HCT116 (cell line): Measurements from ENCODE around the gene CCDC112. TPM values are rescaled to one million over a fixed set of nuclear protein-coding genes. Genes with fewer than 3 reads are reported as not detected.

Experiments
- ATAC-seq: fragments of 200-7000 bp; cut with Tn5 transposase; 2 replicates; pipeline ENCODE4 v1.9.1; 2020; ENCODE audit warnings: mild to moderate bottlenecking, moderate library complexity
- BruUV-seq: library from RNA; stranded (reverse); fragments of 400-500 nt; replicated peaks from 2 replicates; lab custom pipeline; 2021; lab: Mats Ljungman, UMichigan
- CTCF ChIA-PET: fragments of 300-600 bp; sonication (Branson Sonifier 250); formaldehyde crosslinking; loops from one replicate; lab custom pipeline; 2021; ENCODE audit warnings: antibody characterized with exemption; lab: Charles Lee
- POLR2A ChIA-PET: fragments of 300-600, 350-600 bp; sonication (Branson Sonifier 250); formaldehyde crosslinking; loops from one replicate; lab custom pipeline; 2021; ENCODE audit warnings: antibody characterized with exemption; lab: Charles Lee
- RAD21 ChIA-PET, 2 experiments: fragments of 300-600 bp; sonication (Branson Sonifier 250); formaldehyde crosslinking; loops; one replicate each; lab custom pipeline; 2023; ENCODE audit warnings: low total read pairs in 2 of 2; ENCODE audit not compliant: uncharacterized antibody in 2 of 2, unreplicated experiment in 2 of 2, low non-redundant PET in 1 of 2; lab: Charles Lee
- DNase-seq: peaks from one replicate; pipeline ENCODE4 v3.0.0-alpha.2; 2010; ENCODE audit warnings: low read depth, low spot score
- H2AFZ ChIP-seq: fragments of 200-600 bp; shearing (Covaris generic), sonication (generic); 2 replicates; pipeline ENCODE4 v1.6.1; 2017; ENCODE audit warnings: low read depth, mixed run types, mixed read lengths, antibody characterized with exemption, low read length; ENCODE audit not compliant: poor library complexity, severe bottlenecking
- H3K27ac ChIP-seq: 2 replicates; pipeline ENCODE4 v1.5.1; 2012; ENCODE audit warnings: low read depth, low read length
- H3K27me3 ChIP-seq: fragments of 200-600 bp; sonication (generic); 2 replicates; pipeline ENCODE4 v1.6.1; 2016; ENCODE audit warnings: mixed run types, low read length, mixed read lengths; ENCODE audit not compliant: insufficient read depth
- H3K36me3 ChIP-seq, 2 experiments: fragments of 200-500 bp in 1 of 2; fragments of 200-600 bp in 1 of 2; sonication (Bioruptor generic) in 1 of 2; sonication (generic) in 1 of 2; 2 replicates each; pipeline versions ENCODE4 v1.5.1 to v1.6.1; 2014 to 2016; ENCODE audit warnings: low read length in 2 of 2, inconsistent platforms in 1 of 2, mixed read lengths in 1 of 2, mixed run types in 1 of 2; ENCODE audit not compliant: insufficient read depth in 2 of 2, control insufficient read depth in 1 of 2
- H3K4me1 ChIP-seq, 2 experiments: fragments of 200-600 bp in 1 of 2; sonication (generic) in 1 of 2; 2 replicates each; pipeline versions ENCODE4 v1.5.1 to v1.6.1; 2012 to 2017; ENCODE audit warnings: low read length in 2 of 2, inconsistent platforms in 1 of 2, mild to moderate bottlenecking in 1 of 2, mixed read lengths in 1 of 2, mixed run types in 1 of 2, moderate library complexity in 1 of 2; ENCODE audit not compliant: insufficient read depth in 2 of 2, control insufficient read depth in 1 of 2
- H3K4me2 ChIP-seq: fragments of 200-600 bp; sonication (generic); 2 replicates; pipeline ENCODE4 v1.6.1; 2017; ENCODE audit warnings: mixed run types, low read length, mixed read lengths
- H3K4me3 ChIP-seq, 2 experiments: fragments of 200-600 bp in 1 of 2; sonication (generic) in 1 of 2; replicated peaks in 1 of 2; 2 replicates each; pipeline ENCODE4 v1.5.1; 2011 to 2016; ENCODE audit warnings: low read length in 2 of 2, control low read depth in 1 of 2, low read depth in 1 of 2, mild to moderate bottlenecking in 1 of 2, mixed read lengths in 1 of 2, mixed run types in 1 of 2
- H3K79me2 ChIP-seq: fragments of 200-600 bp; sonication (generic); 2 replicates; pipeline ENCODE4 v1.6.1; 2017; ENCODE audit warnings: mild to moderate bottlenecking, mixed run types, low read length, moderate library complexity, mixed read lengths; ENCODE audit not compliant: insufficient read depth
- H3K9ac ChIP-seq: fragments of 200-600 bp; sonication (generic); 2 replicates; pipeline ENCODE4 v1.6.1; 2016; ENCODE audit warnings: low read length, mixed read lengths
- H3K9me2 ChIP-seq: fragments of 200-600 bp; sonication (generic), shearing (Covaris generic); 2 replicates; pipeline ENCODE4 v1.6.1; 2017; ENCODE audit warnings: mixed run types, mild to moderate bottlenecking, moderate library complexity; ENCODE audit not compliant: insufficient read depth
- H3K9me3 ChIP-seq, 2 experiments: fragments of 200-500 bp in 1 of 2; fragments of 200-600 bp in 1 of 2; sonication (Bioruptor generic) in 1 of 2; sonication (generic) in 1 of 2; 2 replicates each; pipeline ENCODE4 v1.6.1; 2014 to 2017; ENCODE audit warnings: low read length in 2 of 2, mixed read lengths in 2 of 2, inconsistent platforms in 1 of 2, low read depth in 1 of 2, mild to moderate bottlenecking in 1 of 2, mixed run types in 1 of 2, moderate library complexity in 1 of 2; ENCODE audit not compliant: control insufficient read depth in 1 of 2, insufficient read depth in 1 of 2
- H4K20me1 ChIP-seq: fragments of 200-600 bp; sonication (generic), shearing (Covaris generic); 2 replicates; pipeline ENCODE4 v1.6.1; 2017; ENCODE audit warnings: mixed run types, mild to moderate bottlenecking, moderate library complexity; ENCODE audit not compliant: insufficient read depth
- CEBPB ChIP-seq: IDR thresholded peaks from 2 replicates; pipeline ENCODE4 v1.6.1; 2012; ENCODE audit warnings: low read depth
- EGR1 ChIP-seq: IDR thresholded peaks from 2 replicates; pipeline ENCODE4 v1.6.1; 2012; ENCODE audit warnings: low read depth
- EZH2phosphoT487 ChIP-seq: fragments of 200-600 bp; IDR thresholded peaks from 2 replicates; pipeline ENCODE4 v1.6.1; 2018; ENCODE audit warnings: antibody characterized with exemption, borderline replicate concordance
- FOSL1 ChIP-seq: IDR thresholded peaks from 2 replicates; pipeline ENCODE4 v1.6.1; 2012; ENCODE audit warnings: low read depth
- JUND ChIP-seq: IDR thresholded peaks from 2 replicates; pipeline ENCODE4 v1.6.1; 2012
- REST ChIP-seq: IDR thresholded peaks from 2 replicates; pipeline ENCODE4 v1.6.1; 2012; ENCODE audit warnings: low read depth
- SRF ChIP-seq: IDR thresholded peaks from 2 replicates; pipeline ENCODE4 v1.6.1; 2012; ENCODE audit warnings: low read depth
- ZFX ChIP-seq: fragments of 450-650 bp; IDR thresholded peaks from 2 replicates; pipeline ENCODE4 v1.6.1; 2017
- ZNF274 ChIP-seq: fragments of 200-500 bp; sonication (Bioruptor generic); IDR thresholded peaks from 2 replicates; pipeline ENCODE4 v1.6.1; 2014; ENCODE audit warnings: mild to moderate bottlenecking, low read depth, low read length, inconsistent platforms
- intact Hi-C: fragments of 100-400 bp; cut with micrococcal nuclease; formaldehyde crosslinking; loops from 2 replicates; pipeline ENCODE4 v1.10.0; 2022
- total RNA-seq: library from RNA; stranded (reverse); gene quantifications from one replicate; pipeline ENCODE4 v1.2.1, GENCODE V29; 2021; ENCODE audit not compliant: unreplicated experiment
- TF ChIP-seq, protein P1 (sequence below): IDR thresholded peaks from 2 replicates; pipeline ENCODE4 v1.6.1; 2011; ENCODE audit warnings: mild to moderate bottlenecking, low read length, moderate library complexity; ENCODE audit not compliant: insufficient replicate concordance; ENCODE audit errors: extremely low read depth
- TF ChIP-seq, protein P2 (sequence below): IDR thresholded peaks from 2 replicates; pipeline ENCODE4 v1.6.1; 2012

CCDC112 gene
- total RNA-seq, 1 experiment from 2014 or later: 13.7 TPM

GRCh38 chr5:115271295-115272050 lies 25.0 kb downstream of the CCDC112 start:
- no TSS peak for BruUV-seq
- Histone ChIP-seq H3K27ac (no peak overlapping the region), H3K4me3 (no peak overlapping the region), H3K36me3 (0 out of 4 replicates have a peak, but pooled peaks cover 2 to 22% of the 10 kb centered on the region in 2 experiments), H4K20me1 (no peaks in the 10 kb centered on the region), H3K4me1 (peaks cover 0 to 5% of the 10 kb centered on the region in 2 experiments; a peak in 1 of 4 replicates), H3K9me3 (no peaks in the 10 kb centered on the region), H2AFZ (no peak overlapping the region), H3K27me3 (no peaks in the 10 kb centered on the region), H3K9me2 (no peaks in the 10 kb centered on the region), H3K4me2 (no peak overlapping the region), H3K79me2 (no peaks in the 10 kb centered on the region), H3K9ac (no peak overlapping the region)
- ChIA-PET POLR2A (no interaction called here), RAD21 (no interaction called here), CTCF (no interaction called here)
- TF ChIP-seq ZNF274: no peak
- TF ChIP-seq FOSL1: no peak
- TF ChIP-seq SRF: no peak
- TF ChIP-seq, protein P1, sequence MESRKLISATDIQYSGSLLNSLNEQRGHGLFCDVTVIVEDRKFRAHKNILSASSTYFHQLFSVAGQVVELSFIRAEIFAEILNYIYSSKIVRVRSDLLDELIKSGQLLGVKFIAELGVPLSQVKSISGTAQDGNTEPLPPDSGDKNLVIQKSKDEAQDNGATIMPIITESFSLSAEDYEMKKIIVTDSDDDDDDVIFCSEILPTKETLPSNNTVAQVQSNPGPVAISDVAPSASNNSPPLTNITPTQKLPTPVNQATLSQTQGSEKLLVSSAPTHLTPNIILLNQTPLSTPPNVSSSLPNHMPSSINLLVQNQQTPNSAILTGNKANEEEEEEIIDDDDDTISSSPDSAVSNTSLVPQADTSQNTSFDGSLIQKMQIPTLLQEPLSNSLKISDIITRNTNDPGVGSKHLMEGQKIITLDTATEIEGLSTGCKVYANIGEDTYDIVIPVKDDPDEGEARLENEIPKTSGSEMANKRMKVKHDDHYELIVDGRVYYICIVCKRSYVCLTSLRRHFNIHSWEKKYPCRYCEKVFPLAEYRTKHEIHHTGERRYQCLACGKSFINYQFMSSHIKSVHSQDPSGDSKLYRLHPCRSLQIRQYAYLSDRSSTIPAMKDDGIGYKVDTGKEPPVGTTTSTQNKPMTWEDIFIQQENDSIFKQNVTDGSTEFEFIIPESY: no peak
- TF ChIP-seq, protein P2, sequence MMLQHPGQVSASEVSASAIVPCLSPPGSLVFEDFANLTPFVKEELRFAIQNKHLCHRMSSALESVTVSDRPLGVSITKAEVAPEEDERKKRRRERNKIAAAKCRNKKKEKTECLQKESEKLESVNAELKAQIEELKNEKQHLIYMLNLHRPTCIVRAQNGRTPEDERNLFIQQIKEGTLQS: no peak
- TF ChIP-seq CEBPB: no peak
- no peak for TF ChIP-seq REST
- no peak for TF ChIP-seq EZH2phosphoT487
- TF ChIP-seq ZFX: no peak
- no peak for TF ChIP-seq EGR1
- TF ChIP-seq JUND: no peak
- ATAC-seq: no peak
- intact Hi-C loops: no loop called here
- DNase-seq: no peak
